HFF-Myc (cell line): ENCODE results near the gene NDUFA6.

Source experiments
- DNase-seq: peaks from one replicate; pipeline ENCODE4 v3.0.0-alpha.2; 2011; ENCODE audit warnings: low read depth; ENCODE audit errors: extremely low read depth
- H3K4me3 ChIP-seq: replicated peaks from 2 replicates; pipeline ENCODE4 v1.5.1; 2011; ENCODE audit warnings: low read depth, mild to moderate bottlenecking, control low read depth, low read length
- CTCF ChIP-seq: IDR thresholded peaks from 2 replicates; pipeline ENCODE4 v1.5.1; 2012; ENCODE audit warnings: mild to moderate bottlenecking, low read depth, low read length, control low read depth; ENCODE audit errors: missing control alignments

The NDUFA6 gene

DNA sequence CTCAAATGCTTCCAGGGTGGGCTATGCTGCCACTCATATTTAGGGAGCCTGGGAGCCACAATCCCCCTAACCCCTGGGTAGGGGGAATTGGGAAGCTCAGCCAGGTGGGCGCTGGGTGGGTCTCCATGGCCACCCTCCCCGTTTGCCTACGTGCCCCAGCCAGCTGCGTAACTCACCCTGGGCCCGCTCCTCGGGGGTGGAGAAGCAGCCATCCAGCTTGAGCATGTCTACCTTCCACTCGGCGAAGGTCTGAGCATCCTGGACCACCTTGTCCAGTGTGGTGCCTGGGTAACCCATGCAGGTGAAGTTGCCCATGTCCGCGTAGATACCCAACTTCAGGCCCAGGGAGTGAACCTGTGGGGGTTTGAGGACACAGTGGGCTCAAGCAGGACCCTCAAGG, 23.6 kb downstream of the NDUFA6 start:
- TF ChIP-seq CTCF: no peak
- no peak for DNase-seq
- H3K4me3 ChIP-seq: no peak overlapping the region

GRCh38 chr22:42066126-42066761, 24.3 kb downstream of the NDUFA6 start:
- DNase-seq: no peak
- H3K4me3 ChIP-seq: no peak overlapping the region
- no peak for TF ChIP-seq CTCF

DNA sequence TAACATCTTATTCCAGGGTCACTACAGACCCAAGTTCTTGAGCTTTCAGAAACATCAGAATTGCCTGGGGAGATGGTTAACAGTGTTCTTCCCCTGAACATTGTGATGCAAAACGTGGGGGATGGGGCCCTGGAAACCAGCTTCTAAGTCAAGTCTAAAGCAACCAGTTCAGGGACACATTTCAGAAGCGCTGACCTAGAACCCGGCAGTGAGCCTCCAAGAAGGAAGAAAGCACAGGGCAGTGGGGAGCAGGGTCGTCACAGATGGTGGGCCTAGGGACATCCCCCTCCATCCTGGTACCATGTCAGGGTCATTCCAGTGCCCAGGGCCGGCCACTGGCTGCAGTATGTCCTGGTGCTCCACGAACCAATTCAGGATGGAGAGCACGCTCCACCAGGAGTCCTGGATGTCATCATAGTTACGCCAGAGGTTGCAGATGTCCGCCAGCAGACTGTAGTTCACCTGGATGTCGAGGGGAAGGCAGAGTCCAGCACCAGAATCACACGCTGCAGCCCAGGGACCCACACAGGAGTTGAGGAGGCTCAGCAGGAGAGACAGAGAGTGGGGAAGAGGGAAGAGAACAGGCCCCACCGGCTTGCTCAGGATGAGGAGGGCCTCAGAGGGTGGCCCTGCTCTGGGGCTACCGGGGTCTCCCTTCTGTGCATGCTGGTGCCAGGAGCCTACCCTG, 25.0 kb downstream of the NDUFA6 start:
- no peak for TF ChIP-seq CTCF
- H3K4me3 ChIP-seq: no peak overlapping the region
- DNase-seq: no peak

DNA sequence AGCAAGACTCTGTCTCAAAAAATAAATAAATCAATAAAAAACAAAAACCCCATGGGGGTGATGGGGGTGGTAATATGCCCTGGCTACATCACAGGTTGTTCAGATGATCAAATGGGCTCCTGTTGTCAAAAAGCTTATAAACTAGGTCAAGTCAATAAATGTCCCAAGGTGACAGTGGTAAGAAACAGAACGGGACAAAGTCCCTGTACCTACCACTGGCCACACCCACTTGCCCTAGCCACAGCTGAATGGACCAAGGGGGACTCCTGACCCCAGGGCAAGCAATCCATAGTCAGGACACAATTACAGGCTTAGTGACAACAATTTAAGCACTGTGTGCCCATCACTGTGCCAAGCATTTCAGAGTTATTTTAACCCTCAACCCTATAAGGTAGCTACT, 25.9 kb downstream of the NDUFA6 start:
- no peak for TF ChIP-seq CTCF
- no peak for DNase-seq
- no peak overlapping the region for H3K4me3 ChIP-seq

DNA sequence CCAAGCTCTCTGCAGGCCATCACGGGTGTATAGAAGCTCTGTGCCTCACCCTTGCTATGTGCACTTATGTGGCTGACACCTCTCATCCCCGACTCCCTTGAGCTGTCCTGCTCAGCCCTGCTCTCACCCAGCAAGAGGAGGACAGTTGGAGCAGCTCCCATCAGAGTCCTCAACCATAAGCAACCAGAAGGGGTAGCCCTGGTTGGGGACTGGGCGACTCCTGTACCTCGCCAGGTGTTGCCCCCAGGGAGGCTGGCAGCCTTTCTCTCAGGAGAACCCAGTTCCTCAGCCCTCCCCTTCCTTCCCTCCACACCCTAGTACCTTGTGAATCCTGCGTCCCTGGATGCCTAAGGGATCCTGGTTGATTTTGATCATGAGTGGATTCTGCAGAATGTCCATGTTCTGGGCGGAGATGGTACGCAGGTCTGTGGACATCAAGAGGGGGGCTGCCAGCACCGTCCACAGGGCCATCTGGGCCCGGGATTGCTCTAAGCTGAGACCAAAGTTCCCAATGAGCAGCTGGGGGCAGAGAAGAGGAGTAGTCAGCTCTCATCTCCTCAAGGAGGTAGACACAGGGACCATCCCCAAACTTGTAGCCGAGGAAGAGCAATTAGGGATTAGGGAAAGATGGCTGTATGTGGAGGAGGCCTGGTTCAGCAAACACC, 27.9 kb downstream of the NDUFA6 start:
- no peak for TF ChIP-seq CTCF
- no peak for DNase-seq
- H3K4me3 ChIP-seq: no peak overlapping the region

GRCh38 chr22:42061041-42061440, 29.5 kb downstream of the NDUFA6 start:
- no peak for DNase-seq
- no peak for TF ChIP-seq CTCF
- no peak overlapping the region for H3K4me3 ChIP-seq
